Cardiac muscle cell (in vitro differentiated cells and primary cell): Measurements from ENCODE around the gene TCF12. TPM values are rescaled to one million over a fixed set of nuclear protein-coding genes. Genes with fewer than 3 reads are reported as not detected.
"Not testable (repeated sequence)": the region's sequence is repeated elsewhere in the genome, so short reads cannot be mapped to it uniquely, and the experiment has no call there.

Experiments used
- DNase-seq, 2 donors: peaks; one replicate each; pipeline versions ENCODE4 v3.0.0 to v3.0.0-alpha.2; 2010 to 2017; ENCODE audit warnings: low read depth in 1 of 2, low spot score in 1 of 2
- H3K27ac ChIP-seq: fragments of 200-600 bp; sonication (generic); 2 replicates; pipeline ENCODE4 v1.5.1; 2016
- H3K27me3 ChIP-seq: fragments of 200-600 bp; sonication (generic); 2 replicates; pipeline ENCODE4 v1.6.0; 2016; ENCODE audit warnings: control low read depth
- H3K36me3 ChIP-seq: fragments of 200-600 bp; sonication (generic); 2 replicates; pipeline ENCODE4 v1.5.1; 2016; ENCODE audit warnings: control low read depth
- H3K4me1 ChIP-seq: fragments of 200-600 bp; sonication (generic); 2 replicates; pipeline ENCODE4 v1.8.1; 2017; ENCODE audit warnings: low read depth, mild to moderate bottlenecking, mixed run types
- H3K4me3 ChIP-seq: fragments of 200-600 bp; sonication (generic); 2 replicates; pipeline ENCODE4 v1.5.1; 2016; ENCODE audit warnings: mild to moderate bottlenecking
- H3K9me3 ChIP-seq: fragments of 200-600 bp; sonication (generic); 2 replicates; pipeline ENCODE4 v1.5.1; 2017; ENCODE audit warnings: low read depth, mild to moderate bottlenecking, control low read depth
- polyA plus RNA-seq: library from polyadenylated mRNA; unstranded; fragments of >200 nt; fragmentation: Nextera tagmentation; extraction: Ambion mirVana; gene quantifications from 2 replicates; pipeline ENCODE4 v1.2.1, GENCODE V29; 2016
- total RNA-seq: library from RNA; depleted of rRNA; stranded (reverse); fragments of >200 nt; gene quantifications from 2 replicates; pipeline ENCODE4 v1.2.3, GENCODE V29; 2016
- TF ChIP-seq, protein P1 (sequence below): IDR thresholded peaks from 2 replicates; pipeline ENCODE4 v1.5.1; 2012; ENCODE audit warnings: low read depth, mild to moderate bottlenecking, low read length

TCF12 gene
- total and polyA plus RNA-seq, 2 experiments from 2014 or later, result 42.6 to 137 TPM

DNA sequence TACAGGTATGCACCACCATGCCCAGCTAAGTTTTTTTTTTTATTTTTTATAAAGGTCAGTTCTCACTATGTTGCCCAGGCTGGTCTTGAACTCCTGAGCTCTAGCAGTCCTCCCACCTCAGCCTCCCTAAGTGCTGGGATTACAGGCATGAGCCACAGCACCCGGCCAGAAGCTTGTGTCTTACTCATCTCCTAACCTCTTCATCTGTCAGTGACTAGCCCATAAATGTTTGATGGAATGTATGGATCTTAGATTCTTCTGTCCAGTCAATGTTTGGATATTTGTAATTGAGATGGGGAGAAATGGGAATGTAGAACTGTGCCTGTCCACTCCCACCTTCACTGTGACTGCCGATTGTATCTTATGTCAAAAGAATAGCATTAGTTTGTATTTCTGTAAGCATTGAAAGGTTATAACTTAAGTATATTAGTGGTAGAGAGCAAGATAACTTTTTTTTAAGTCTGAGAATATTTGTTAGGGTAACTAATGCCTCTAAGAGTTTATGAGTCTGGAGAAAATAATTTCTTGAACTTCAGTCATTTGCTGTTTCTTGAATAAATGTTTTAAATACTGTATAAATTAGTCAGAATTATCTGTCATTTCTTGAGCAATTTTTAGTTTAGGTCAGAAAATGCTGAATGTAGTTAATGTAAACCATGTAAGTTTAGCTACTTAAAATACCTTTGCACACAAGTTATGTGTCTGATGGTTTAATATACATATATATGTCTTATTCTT, 242.5 kb downstream of the TCF12 start:
- Histone ChIP-seq H3K9me3 (no peaks in the 10 kb centered on the region), H3K27me3 (no peaks in the 10 kb centered on the region), H3K4me3 (no peak overlapping the region), H3K4me1 (peaks cover 3% of the 10 kb centered on the region), H3K27ac (no peak overlapping the region), H3K36me3 (no peaks in the 10 kb centered on the region)
- TF ChIP-seq, protein P1, sequence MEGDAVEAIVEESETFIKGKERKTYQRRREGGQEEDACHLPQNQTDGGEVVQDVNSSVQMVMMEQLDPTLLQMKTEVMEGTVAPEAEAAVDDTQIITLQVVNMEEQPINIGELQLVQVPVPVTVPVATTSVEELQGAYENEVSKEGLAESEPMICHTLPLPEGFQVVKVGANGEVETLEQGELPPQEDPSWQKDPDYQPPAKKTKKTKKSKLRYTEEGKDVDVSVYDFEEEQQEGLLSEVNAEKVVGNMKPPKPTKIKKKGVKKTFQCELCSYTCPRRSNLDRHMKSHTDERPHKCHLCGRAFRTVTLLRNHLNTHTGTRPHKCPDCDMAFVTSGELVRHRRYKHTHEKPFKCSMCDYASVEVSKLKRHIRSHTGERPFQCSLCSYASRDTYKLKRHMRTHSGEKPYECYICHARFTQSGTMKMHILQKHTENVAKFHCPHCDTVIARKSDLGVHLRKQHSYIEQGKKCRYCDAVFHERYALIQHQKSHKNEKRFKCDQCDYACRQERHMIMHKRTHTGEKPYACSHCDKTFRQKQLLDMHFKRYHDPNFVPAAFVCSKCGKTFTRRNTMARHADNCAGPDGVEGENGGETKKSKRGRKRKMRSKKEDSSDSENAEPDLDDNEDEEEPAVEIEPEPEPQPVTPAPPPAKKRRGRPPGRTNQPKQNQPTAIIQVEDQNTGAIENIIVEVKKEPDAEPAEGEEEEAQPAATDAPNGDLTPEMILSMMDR, result no peak
- DNase-seq, result no peak

DNA sequence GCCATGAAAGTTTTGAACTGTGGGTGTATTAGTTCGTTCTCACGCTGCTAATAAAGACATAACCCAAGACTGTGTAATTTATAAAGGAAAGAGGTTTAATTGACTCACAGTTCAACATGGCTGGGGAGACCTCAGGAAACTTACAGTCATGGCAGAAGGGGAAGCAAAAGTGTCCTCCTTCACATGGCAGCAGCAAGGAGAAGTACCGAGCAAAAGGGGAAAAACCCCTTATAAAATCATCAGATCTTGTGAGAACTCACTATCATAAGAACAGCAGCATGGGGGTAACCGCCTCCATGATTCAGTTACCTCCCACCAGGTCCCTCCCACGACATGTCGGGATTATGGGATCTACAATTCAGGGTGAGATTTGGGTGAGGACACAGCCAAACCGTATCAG, 245.8 kb downstream of the TCF12 start:
- not testable (repeated sequence) for H3K27me3 ChIP-seq, H3K27ac ChIP-seq, DNase-seq, H3K9me3 ChIP-seq, H3K36me3 ChIP-seq, H3K4me3 ChIP-seq, H3K4me1 ChIP-seq

DNA sequence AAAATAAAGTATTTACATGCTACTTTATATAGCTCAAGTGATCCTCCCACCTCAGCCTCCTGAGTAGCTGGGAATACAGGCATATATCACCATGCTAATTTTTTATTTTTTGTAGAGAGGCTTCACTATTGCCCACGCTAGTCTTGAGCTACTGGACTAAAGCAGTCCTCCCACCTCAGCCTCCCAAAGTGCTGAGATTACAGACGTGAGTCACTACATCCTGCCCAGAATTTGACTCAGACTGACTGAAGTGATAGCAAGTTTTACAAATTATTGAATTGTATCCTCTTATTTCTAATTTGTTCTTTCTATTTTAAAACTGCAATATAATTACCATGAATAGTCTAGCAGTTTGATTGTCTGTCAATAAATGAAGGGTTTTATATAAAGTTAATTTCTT, 247.5 kb downstream of the TCF12 start:
- DNase-seq, result peak in 1 of 2 donors; percentile 69
- Histone ChIP-seq H3K36me3 (peaks cover 6% of the 10 kb centered on the region), H3K4me3 (no peak overlapping the region), H3K27me3 (no peaks in the 10 kb centered on the region), H3K9me3 (no peaks in the 10 kb centered on the region), H3K4me1 (no peaks in the 10 kb centered on the region), H3K27ac (no peak overlapping the region)
- TF ChIP-seq, protein P1, result no peak

DNA sequence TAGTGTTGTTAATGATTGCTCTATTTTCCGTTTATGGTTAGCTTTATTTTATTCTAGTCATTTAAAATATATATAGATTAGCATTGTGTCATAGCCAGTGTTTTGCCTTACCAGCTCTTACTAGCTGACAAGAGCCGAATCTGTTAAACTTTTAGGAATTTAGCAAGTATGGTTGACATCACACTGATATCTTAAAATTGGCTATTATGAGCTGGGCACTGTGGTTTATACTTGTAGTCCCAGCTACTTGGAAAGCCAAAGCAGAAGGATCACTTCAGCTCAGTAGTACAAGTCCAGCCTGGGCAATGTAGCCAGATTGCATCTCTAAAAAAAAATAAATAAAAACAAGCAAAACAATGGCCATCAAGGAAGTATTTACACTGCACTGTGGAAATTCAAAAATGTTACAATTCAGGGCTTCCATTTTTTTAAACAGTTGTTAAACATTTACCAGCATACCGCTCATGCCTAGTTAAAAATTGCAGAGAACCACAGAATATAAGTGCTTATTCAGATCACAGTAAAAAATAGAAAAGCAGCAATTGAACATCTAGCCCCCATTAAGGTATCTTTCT, 249.5 kb downstream of the TCF12 start:
- Histone ChIP-seq H3K36me3 (peaks cover 8% of the 10 kb centered on the region), H3K9me3 (no peaks in the 10 kb centered on the region), H3K27ac (no peak overlapping the region), H3K27me3 (no peaks in the 10 kb centered on the region), H3K4me3 (no peak overlapping the region), H3K4me1 (no peaks in the 10 kb centered on the region)
- DNase-seq, result peak in 1 of 2 donors; percentile 47
- TF ChIP-seq, protein P1, result no peak

DNA sequence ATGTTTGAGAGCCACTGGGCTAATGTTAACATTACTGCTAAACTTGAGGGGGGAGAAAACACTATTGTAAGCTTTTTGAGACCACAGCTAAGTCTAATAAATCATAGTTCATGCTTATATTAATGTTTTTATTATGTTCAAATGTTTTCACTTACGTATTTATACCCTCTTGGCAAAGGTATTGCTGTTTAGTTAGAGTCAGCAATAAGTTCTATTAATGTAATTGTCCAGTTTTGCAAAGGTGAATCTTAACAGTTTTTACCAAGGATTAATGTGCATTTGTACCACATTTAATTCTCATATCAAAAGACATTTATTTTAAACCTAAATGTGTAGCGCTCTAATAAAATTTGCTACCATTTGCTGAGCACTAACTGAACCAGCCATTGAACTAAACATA, 251.2 kb downstream of the TCF12 start:
- Histone ChIP-seq H3K4me3 (no peak overlapping the region), H3K9me3 (no peaks in the 10 kb centered on the region), H3K27ac (no peak overlapping the region), H3K4me1 (no peaks in the 10 kb centered on the region), H3K27me3 (no peaks in the 10 kb centered on the region), H3K36me3 (peaks cover 8% of the 10 kb centered on the region)
- no peak for DNase-seq
- TF ChIP-seq, protein P1, result no peak

DNA sequence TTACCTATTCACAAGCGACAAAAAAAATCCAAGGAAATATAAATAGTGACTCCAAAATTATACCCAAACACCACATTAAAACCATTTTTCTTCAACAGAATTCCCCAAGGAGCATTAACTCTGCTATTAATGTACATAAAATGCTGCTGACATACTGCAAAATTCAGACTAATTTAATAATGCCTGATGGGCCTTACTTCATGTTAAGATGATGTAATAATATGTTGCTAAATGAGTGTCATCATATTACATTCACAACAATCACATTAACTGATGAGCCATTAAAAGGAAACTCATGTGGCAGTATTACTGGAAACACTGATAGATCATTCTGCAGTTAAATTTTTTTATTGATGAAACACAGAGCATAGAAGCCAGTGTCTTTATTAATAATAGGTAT, 253.0 kb downstream of the TCF12 start:
- Histone ChIP-seq H3K36me3 (peaks cover 6% of the 10 kb centered on the region), H3K4me3 (no peak overlapping the region), H3K27me3 (no peaks in the 10 kb centered on the region), H3K27ac (no peak overlapping the region), H3K9me3 (no peaks in the 10 kb centered on the region), H3K4me1 (no peaks in the 10 kb centered on the region)
- DNase-seq, result no peak
- TF ChIP-seq, protein P1, result no peak
